Hematopoietic multipotent progenitor cell treated with erythropoietin and hydrocortisone succinate and interleukin-3 and kit ligand, for 4 days (in vitro differentiated cells): Measurements from ENCODE around the gene TMEM179.

Experiments
- DNase-seq: peaks from one replicate; pipeline ENCODE4 v3.0.0-alpha.2; 2015

TMEM179 gene

DNA sequence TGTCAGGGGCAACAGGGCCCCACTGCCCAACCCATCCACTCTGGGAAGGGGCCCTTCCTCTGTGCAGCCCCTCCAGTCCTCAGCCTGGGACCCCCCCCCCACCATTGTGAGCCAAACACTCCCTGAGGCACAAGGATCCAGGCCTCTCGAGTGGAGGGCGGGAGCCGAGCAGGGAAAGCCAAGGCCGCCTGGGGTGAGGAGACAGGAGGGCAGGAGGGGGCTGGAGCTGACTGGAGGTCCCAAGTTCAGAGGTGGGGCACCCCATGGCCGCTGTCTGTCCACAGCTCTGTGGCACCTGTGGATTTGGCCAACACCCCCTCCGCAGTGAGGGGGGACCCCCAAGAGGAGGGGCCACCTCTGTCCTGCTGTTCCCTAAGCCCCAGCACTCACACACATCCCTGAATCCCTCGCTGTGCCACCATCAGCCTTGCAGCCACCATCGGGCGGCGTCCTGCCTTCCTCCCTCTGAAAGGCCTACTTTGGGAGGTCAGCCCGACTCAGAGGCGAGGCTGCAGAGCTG, 50.4 kb downstream of the TMEM179 start:
- DNase-seq = no peak

- no peak for DNase-seq
These were observed 51.1 kb downstream of the TMEM179 start for GRCh38 chr14:104553166-104554087.

DNA sequence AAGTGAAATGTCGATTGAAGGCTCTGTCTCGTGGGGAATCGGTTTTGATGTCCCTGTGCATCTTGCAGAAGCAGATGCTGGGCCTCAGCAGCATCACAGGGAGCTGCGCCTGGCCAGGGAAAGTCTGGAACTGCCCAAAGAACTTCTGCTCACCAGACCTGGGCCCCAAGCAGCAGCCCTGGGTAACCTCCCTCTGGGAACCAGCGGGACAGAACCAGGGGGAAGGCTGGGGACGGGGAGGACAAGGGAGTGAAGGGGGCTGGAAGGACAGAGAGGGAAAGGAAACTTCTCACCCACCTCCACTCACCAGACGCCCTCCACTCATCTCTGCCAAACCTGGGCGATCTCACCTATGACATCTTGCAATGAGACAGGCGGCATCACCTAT, 51.8 kb downstream of the TMEM179 start:
- no peak for DNase-seq

DNA sequence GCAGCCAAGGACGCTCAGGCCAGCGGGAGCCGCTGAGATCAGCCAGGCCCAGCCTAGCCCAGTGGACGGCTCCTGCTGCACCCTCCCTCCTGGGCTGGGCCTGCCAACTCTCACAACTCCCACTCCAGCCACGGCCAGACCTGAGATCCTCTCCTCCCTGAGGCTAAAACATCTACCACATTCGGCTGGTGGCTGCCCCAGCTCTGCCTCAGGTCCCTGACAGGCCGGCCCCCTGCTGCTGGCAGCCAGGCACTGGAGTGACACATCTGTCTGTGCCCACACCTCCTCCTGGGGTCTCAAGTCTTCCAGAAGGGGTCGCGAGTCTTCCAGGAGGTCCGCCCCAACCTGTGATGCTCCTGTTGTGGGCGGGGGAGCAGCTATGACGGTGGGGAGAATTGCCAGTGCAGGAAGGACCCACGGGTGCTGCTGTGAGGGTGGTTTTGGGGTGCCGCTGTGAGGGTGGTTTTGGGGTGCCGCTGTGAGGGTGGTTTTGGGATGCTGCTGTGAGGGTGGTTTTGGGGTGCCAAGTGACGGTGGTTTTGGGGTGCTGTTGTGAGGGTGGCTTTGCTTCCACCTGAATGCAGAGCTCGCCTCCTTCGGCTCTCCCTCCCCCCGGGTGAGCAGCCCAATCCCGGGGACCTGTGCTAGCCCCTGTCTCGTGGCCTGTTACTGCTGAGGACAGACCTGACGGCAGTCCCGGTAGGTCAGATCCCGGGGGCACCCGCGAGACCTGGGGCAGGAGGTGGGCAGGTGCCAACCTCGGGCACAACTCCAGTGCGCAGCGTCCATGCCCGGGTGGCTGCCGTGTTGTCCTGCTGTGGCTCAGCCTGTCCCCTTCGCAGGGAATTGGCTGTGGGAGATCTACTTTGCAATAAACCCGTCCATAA, 52.5 kb downstream of the TMEM179 start:
- DNase-seq = no peak

- DNase-seq = no peak
These were observed 53.5 kb downstream of the TMEM179 start for GRCh38 chr14:104550861-104551728.

- no peak for DNase-seq
These were observed 54.2 kb downstream of the TMEM179 start for GRCh38 chr14:104550340-104550860.

- no peak for DNase-seq
These were observed 54.8 kb downstream of the TMEM179 start for GRCh38 chr14:104549536-104550339.

DNA sequence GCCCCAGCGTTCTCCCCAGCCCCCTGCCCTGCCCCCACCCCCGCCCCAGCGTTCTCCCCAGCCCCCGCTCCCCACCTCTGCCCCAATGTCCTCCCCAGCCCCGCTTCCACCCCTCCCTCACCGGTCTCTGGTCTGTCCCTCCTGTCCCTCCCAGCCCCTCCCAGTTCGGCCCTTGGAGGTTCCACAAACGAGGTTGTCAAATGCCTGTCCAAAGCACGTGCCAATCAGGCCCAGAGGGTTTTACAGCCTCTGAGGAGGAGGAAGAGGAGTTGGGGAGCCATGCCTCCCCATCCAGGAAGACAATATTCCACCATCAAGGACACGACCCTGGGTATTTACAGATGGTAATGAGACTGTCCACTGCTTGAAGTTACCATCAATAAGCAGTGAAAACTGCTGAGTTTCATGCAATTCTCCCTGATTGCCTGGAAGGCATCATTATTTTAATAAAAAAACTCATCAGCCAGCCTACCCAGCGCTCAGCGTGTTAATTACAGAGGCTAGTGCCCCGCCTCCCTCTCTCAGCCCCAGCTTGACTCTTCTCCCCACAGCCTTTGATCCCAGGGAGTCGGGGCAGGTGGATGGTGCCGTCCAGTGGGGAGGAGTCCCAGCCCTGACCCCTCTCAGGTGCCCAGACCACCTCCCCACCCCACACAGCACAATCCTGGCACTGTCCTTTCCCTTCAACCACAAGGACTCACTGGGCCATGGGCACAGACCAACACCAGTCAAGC, 55.6 kb downstream of the TMEM179 start:
- DNase-seq = no peak

DNA sequence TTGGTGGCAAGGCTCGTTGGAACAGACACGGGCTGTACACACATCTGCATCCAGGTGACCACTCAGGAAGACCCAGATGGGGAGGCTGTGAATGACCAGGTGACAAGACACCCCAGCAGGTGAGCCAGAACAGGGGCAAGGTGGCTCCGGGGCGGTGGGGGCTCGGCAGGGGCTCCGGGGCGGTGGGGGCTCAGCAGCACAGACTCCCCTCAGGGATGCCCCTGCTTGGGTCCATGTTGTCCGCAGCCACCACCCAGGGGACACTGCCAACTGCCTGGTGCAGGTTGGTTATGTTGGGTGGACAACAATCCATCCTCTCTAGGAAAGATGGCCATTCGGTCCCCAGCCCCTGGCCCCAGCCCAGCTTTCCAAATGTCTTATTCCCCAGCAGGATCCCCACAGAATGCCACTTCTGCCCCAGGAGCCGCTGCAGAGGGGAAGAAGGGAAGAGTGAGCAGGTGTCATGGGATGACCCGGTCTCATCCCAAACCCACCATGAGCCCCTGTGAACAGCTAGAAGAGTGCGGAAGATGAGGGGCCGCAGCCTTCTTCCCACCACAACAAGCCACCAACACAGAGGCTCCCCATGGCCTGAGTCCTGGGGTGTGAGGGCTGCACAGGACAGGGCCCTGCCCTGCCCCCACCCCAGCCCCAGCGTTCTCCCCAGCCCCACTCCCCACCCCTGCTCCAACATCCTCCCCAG, 56.4 kb downstream of the TMEM179 start:
- DNase-seq = no peak

GRCh38 chr14:104547310-104547997, 57.1 kb downstream of the TMEM179 start:
- no peak for DNase-seq

GRCh38 chr14:104546591-104547309, 57.8 kb downstream of the TMEM179 start:
- no peak for DNase-seq

GRCh38 chr14:104545942-104546501, 58.5 kb downstream of the TMEM179 start:
- DNase-seq = no peak

DNA sequence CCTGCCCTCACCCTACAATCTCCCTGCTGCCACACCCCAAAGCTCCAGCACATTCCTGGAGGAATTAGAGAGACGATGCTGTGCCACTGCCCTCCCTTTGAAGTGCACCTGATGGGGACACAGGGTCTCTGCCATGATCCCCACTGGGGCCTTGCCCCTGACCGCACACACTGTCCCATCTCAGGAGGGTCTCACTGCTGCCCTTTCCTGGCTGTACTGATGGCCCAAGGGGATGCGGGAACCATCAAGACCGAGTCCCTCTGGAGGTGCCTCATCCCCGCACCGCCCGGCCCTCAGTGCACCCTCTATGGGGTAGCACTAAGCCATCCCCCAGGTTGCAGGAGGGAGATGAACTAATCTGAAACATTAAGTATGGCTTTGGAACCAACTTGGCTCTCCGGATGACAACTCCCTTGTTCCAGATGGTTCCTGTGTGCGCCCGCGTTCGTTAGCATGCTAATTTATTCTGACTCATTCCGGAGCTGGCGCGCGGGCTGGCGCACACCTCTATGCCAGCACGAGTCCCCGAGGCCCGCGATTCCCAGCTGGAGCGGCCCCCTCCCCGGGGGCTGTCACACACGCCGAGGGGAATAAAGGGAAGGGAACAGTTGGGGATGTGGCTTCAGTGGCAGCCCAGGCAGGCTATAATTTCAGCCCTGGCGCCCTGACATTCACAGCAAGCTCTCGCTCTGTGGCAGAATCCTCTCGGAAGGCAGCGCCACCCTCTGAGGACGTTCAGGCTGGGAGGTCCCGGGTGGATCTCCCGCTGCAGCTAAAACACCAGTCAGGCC, 59.2 kb downstream of the TMEM179 start:
- no peak for DNase-seq

GRCh38 chr14:104544362-104544961, 60.1 kb downstream of the TMEM179 start:
- no peak for DNase-seq

DNA sequence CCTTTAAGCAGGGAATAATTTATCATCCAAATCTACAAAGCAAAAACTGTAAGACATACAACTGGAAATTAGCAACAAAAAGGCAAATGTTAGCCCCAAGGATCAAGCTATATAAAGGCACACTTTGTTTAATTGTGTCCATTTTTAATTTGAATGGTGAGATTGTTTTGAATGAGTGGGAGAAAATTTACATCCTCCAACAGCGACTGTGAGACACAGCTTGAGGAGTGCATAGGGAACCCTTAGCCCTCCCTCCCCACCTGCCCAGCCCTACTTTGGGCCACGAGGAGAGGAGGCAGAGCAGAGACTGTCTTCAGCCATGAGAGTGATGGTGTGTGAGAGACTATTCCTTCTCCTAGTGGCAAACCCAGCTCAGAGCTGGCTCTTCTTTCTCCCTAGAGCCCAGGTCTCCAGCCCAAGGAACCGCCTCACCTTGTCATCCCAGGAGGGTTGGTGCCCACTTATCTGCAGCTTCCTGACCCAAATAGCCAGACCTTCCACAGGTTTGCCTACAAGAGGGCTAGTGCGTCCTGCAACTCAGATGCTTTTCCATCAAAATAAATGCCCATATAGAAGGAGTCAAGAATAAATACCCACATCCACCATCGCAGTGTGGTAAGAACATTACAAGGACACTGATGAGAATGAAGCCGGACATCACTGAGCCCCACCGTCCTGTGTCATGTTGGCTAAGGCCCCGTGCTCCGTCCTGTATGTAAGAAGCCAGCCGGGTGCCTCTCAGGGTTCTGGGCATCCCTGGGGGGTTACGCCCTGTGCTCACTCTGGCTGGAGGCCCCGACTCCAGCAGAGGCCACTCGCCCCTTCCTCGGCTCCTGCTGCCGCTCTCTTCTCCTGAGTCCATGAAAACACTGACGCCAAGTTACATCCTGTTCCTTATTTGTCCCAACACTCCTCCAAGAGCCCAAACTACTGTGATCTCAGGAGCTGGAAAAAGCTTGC, 61.4 kb downstream of the TMEM179 start:
- no peak for DNase-seq
